ENCODE results near the gene CUBN. TPM values are rescaled to one million over a fixed set of nuclear protein-coding genes. Genes with fewer than 3 reads are reported as not detected.

The CUBN gene
- total and polyA plus RNA-seq, 12 donors: 0.41 to 9.3 (median 1.3) TPM

GRCh38 chr10:16811292-16811691 lies 318.3 kb downstream of the CUBN start:
- intact Hi-C loops (cut with DNase I): no loop called here
- H3K4me1 ChIP-seq (replicated peaks in 1 of 2): peaks cover 2 to 12% of the 10 kb centered on the region in 2 donors

DNA sequence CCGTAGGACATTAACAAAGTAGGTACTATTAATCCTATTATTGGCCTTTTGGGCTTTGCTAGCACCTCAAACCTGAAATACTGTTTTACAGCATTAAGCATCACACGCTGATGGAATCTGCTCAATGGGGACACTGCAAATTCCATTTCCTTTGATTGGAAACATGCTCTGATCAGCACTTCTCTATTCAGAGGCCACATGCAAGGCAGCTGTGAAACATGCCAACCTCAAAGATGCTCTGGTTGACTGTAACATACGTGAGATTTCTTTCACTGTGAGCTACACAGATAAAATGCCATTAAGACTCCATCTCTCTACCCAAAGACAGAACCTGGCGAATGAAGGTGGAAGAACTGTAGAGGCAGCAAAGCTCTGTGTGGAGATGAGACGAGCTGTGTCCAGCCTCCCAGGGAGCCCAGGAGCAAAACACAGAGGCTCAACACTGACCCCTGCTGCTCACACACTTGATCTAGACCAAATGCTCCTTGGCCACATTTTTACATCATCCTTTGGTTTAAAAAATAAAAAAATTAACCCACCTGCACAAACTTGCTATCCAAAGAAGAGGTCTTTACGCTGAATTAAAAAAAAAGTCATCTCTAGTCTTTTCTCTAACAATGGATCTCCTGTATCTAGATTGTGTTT lies 320.4 kb downstream of the CUBN start:
- Histone ChIP-seq H3K36me3 (replicated peaks in 1 of 2) (no peaks in the 10 kb centered on the region), H3K4me3 (no peak overlapping the region), H3K9me3 (replicated peaks in 1 of 3) (no peaks in the 10 kb centered on the region), H3K27me3 (no peaks in the 10 kb centered on the region), H3K4me1 (replicated peaks in 1 of 2) (no peaks in the 10 kb centered on the region), H3K27ac (no peak overlapping the region)
- WGBS, 4 donors: 54 to 93% (median 77%) methylated on average over 6 of the region's 6 CpGs
- peak in 5 of 7 donors; percentile 29 to 66 (median 48) for DNase-seq
- TF ChIP-seq POLR2A (IDR thresholded peaks at IDR 0.05) (no peak), CTCF (IDR thresholded peaks at IDR 0.05) (peak in 5 of 6 experiments; percentile 29 to 47 (median 42))
- intact Hi-C loops (cut with DNase I): no loop called here

More at GRCh38 chr10:16811292-16811691, 318.3 kb downstream of the CUBN start:
- Histone ChIP-seq H3K27ac (no peak overlapping the region), H3K36me3 (replicated peaks in 1 of 2) (no peaks in the 10 kb centered on the region), H3K9me3 (replicated peaks in 1 of 3) (no peaks in the 10 kb centered on the region), H3K4me3 (no peak overlapping the region), H3K27me3 (no peaks in the 10 kb centered on the region)
- WGBS, 4 donors: 77 to 91% (median 84%) methylated on average over 3 of the region's 3 CpGs
- TF ChIP-seq CTCF (IDR thresholded peaks at IDR 0.05) (no peak), POLR2A (IDR thresholded peaks at IDR 0.05) (no peak)
- no peak for DNase-seq

- Histone ChIP-seq H3K4me1 (replicated peaks in 1 of 2) (no peaks in the 10 kb centered on the region), H3K27me3 (no peaks in the 10 kb centered on the region), H3K36me3 (replicated peaks in 1 of 2) (no peaks in the 10 kb centered on the region), H3K9me3 (replicated peaks in 1 of 3) (no peaks in the 10 kb centered on the region), H3K27ac (no peak overlapping the region), H3K4me3 (no peak overlapping the region)
- WGBS, 4 donors: 85 to 99% (median 94%) methylated on average over 4 of the region's 4 CpGs
- no peak for TF ChIP-seq POLR2A (IDR thresholded peaks at IDR 0.05)
- no peak for TF ChIP-seq CTCF (IDR thresholded peaks at IDR 0.05)
- intact Hi-C loops (cut with DNase I): no loop called here
- DNase-seq: no peak
Observed at GRCh38 chr10:16804123-16804522, 325.5 kb downstream of the CUBN start.

- no peaks in the 10 kb centered on the region for H3K9me3 ChIP-seq (replicated peaks in 1 of 3)
- TF ChIP-seq POLR2A (IDR thresholded peaks at IDR 0.05): no peak
- TF ChIP-seq CTCF (IDR thresholded peaks at IDR 0.05): no peak
- 59 to 72% (median 68%) methylated on average over 2 of the region's 2 CpGs for WGBS, 4 donors
- no peaks in the 10 kb centered on the region for H3K4me1 ChIP-seq (replicated peaks in 1 of 2)
- H3K27ac ChIP-seq: no peak overlapping the region
- no peaks in the 10 kb centered on the region for H3K36me3 ChIP-seq (replicated peaks in 1 of 2)
- no peak overlapping the region for H3K4me3 ChIP-seq
- H3K27me3 ChIP-seq: no peaks in the 10 kb centered on the region
- DNase-seq: no peak
- intact Hi-C loops (cut with DNase I): no loop called here
Observed at GRCh38 chr10:16803464-16803863, 326.1 kb downstream of the CUBN start.
